ENCODE data around the gene UTF1.

Gene UTF1

GRCh38 chr10:133230044-133230361 is at the start of gene UTF1:
UTF1 (plus strand) TSS chr10:133230217; CDS start chr10:133230289, 72 bp downstream.
- no peak for TF ChIP-seq JUND (IDR thresholded peaks at IDR 0.05; ENCODE audit: low read depth)
- in situ Hi-C loops (cut with HindIII; ENCODE audit: low pct_unique_long_range_greater_than_20kb, low sequenced_read_pairs): no loop called here
- DNase-seq (ENCODE audit: low read depth in 1 of 2, low spot score in 1 of 2): no peak

- TF ChIP-seq JUND (IDR thresholded peaks at IDR 0.05; ENCODE audit: low read depth): no peak
- no peak for DNase-seq (ENCODE audit: low read depth in 1 of 2, low spot score in 1 of 2)
- in situ Hi-C loops (cut with HindIII; ENCODE audit: low pct_unique_long_range_greater_than_20kb, low sequenced_read_pairs): no loop called here
Measured at GRCh38 chr10:133180965-133181639, 48.9 kb upstream of the UTF1 start.

GRCh38 chr10:133182190-133182589 is 47.8 kb upstream of the UTF1 start:
- no peak for TF ChIP-seq JUND (IDR thresholded peaks at IDR 0.05; ENCODE audit: low read depth)
- in situ Hi-C loops (cut with HindIII; ENCODE audit: low pct_unique_long_range_greater_than_20kb, low sequenced_read_pairs): no loop called here
- DNase-seq (ENCODE audit: low read depth in 1 of 2, low spot score in 1 of 2): no peak

- no peak for DNase-seq (ENCODE audit: low read depth in 1 of 2, low spot score in 1 of 2)
- in situ Hi-C loops (cut with HindIII; ENCODE audit: low pct_unique_long_range_greater_than_20kb, low sequenced_read_pairs): no loop called here
- TF ChIP-seq JUND (IDR thresholded peaks at IDR 0.05; ENCODE audit: low read depth): no peak
Measured at GRCh38 chr10:133182791-133183645, 47.0 kb upstream of the UTF1 start.

- no peak for DNase-seq (ENCODE audit: low read depth in 1 of 2, low spot score in 1 of 2)
- in situ Hi-C loops (cut with HindIII; ENCODE audit: low pct_unique_long_range_greater_than_20kb, low sequenced_read_pairs): no loop called here
- TF ChIP-seq JUND (IDR thresholded peaks at IDR 0.05; ENCODE audit: low read depth): no peak
Measured at GRCh38 chr10:133183646-133184378, 46.2 kb upstream of the UTF1 start.

GRCh38 chr10:133184591-133185244 is 45.3 kb upstream of the UTF1 start:
- no peak for DNase-seq (ENCODE audit: low read depth in 1 of 2, low spot score in 1 of 2)
- no peak for TF ChIP-seq JUND (IDR thresholded peaks at IDR 0.05; ENCODE audit: low read depth)
- in situ Hi-C loops (cut with HindIII; ENCODE audit: low pct_unique_long_range_greater_than_20kb, low sequenced_read_pairs): no loop called here

GRCh38 chr10:133185421-133185820 is 44.6 kb upstream of the UTF1 start:
- in situ Hi-C loops (cut with HindIII; ENCODE audit: low pct_unique_long_range_greater_than_20kb, low sequenced_read_pairs): no loop called here
- DNase-seq (ENCODE audit: low read depth in 1 of 2, low spot score in 1 of 2): no peak
- no peak for TF ChIP-seq JUND (IDR thresholded peaks at IDR 0.05; ENCODE audit: low read depth)

GRCh38 chr10:133185916-133186315 is 44.1 kb upstream of the UTF1 start:
- no peak for DNase-seq (ENCODE audit: low read depth in 1 of 2, low spot score in 1 of 2)
- no peak for TF ChIP-seq JUND (IDR thresholded peaks at IDR 0.05; ENCODE audit: low read depth)
- in situ Hi-C loops (cut with HindIII; ENCODE audit: low pct_unique_long_range_greater_than_20kb, low sequenced_read_pairs): no loop called here

- DNase-seq (ENCODE audit: low read depth in 1 of 2, low spot score in 1 of 2): no peak
- in situ Hi-C loops (cut with HindIII; ENCODE audit: low pct_unique_long_range_greater_than_20kb, low sequenced_read_pairs): no loop called here
Measured at GRCh38 chr10:133186416-133187090, 43.5 kb upstream of the UTF1 start.

GRCh38 chr10:133187091-133187905 is 42.7 kb upstream of the UTF1 start:
- no peak for TF ChIP-seq JUND (IDR thresholded peaks at IDR 0.05; ENCODE audit: low read depth)
- no peak for DNase-seq (ENCODE audit: low read depth in 1 of 2, low spot score in 1 of 2)
- in situ Hi-C loops (cut with HindIII; ENCODE audit: low pct_unique_long_range_greater_than_20kb, low sequenced_read_pairs): no loop called here

More at GRCh38 chr10:133186416-133187090, 43.5 kb upstream of the UTF1 start:
- no peak for TF ChIP-seq JUND (IDR thresholded peaks at IDR 0.05; ENCODE audit: low read depth)

Measured in T47D (cell line).